ENCODE data around the gene AKT3. TPM values are rescaled to one million over a fixed set of nuclear protein-coding genes. Genes with fewer than 3 reads are reported as not detected.

The AKT3 gene
- total RNA-seq, 1 donor from 2014 or later: 20.6 TPM

- Histone ChIP-seq H3K4me3 (no peak overlapping the region), H3K27ac (replicated peaks) (no peak overlapping the region), H3K36me3 (no peaks in the 10 kb centered on the region), H3K4me1 (peaks cover 27% of the 10 kb centered on the region), H3K27me3 (ENCODE audit: low read depth) (no peaks in the 10 kb centered on the region), H3K9me3 (replicated peaks) (no peaks in the 10 kb centered on the region)
- DNase-seq: no peak
- no peak for TF ChIP-seq CTCF (IDR thresholded peaks at IDR 0.05; ENCODE audit: borderline replicate concordance)
- intact Hi-C loops (cut with micrococcal nuclease): no loop called here
These were observed 86.2 kb downstream of the AKT3 start for GRCh38 chr1:243763806-243764205.

- intact Hi-C loops (cut with micrococcal nuclease): no loop called here
These were observed 91.4 kb downstream of the AKT3 start for GRCh38 chr1:243758647-243759046.

GRCh38 chr1:243756529-243756928, 93.5 kb downstream of the AKT3 start:
- no peak for TF ChIP-seq CTCF (IDR thresholded peaks at IDR 0.05; ENCODE audit: borderline replicate concordance)
- Histone ChIP-seq H3K9me3 (replicated peaks) (no peaks in the 10 kb centered on the region), H3K27ac (replicated peaks) (no peak overlapping the region), H3K27me3 (ENCODE audit: low read depth) (no peaks in the 10 kb centered on the region), H3K4me1 (peaks cover 18% of the 10 kb centered on the region), H3K4me3 (no peak overlapping the region), H3K36me3 (no peaks in the 10 kb centered on the region)
- intact Hi-C loops (cut with micrococcal nuclease): no loop called here
- no peak for DNase-seq

More at GRCh38 chr1:243758647-243759046, 91.4 kb downstream of the AKT3 start:
- Histone ChIP-seq H3K27ac (replicated peaks) (no peak overlapping the region), H3K4me1 (peaks cover 24% of the 10 kb centered on the region), H3K27me3 (ENCODE audit: low read depth) (no peaks in the 10 kb centered on the region), H3K9me3 (replicated peaks) (no peaks in the 10 kb centered on the region), H3K4me3 (no peak overlapping the region), H3K36me3 (no peaks in the 10 kb centered on the region)
- TF ChIP-seq CTCF (IDR thresholded peaks at IDR 0.05; ENCODE audit: borderline replicate concordance): no peak
- no peak for DNase-seq

- Histone ChIP-seq H3K9me3 (replicated peaks) (no peaks in the 10 kb centered on the region), H3K4me1 (peaks cover 14% of the 10 kb centered on the region), H3K27ac (replicated peaks) (no peak overlapping the region), H3K36me3 (no peaks in the 10 kb centered on the region), H3K4me3 (no peak overlapping the region), H3K27me3 (ENCODE audit: low read depth) (no peaks in the 10 kb centered on the region)
- no peak for TF ChIP-seq CTCF (IDR thresholded peaks at IDR 0.05; ENCODE audit: borderline replicate concordance)
- DNase-seq: no peak
- intact Hi-C loops (cut with micrococcal nuclease): no loop called here
These were observed 95.7 kb downstream of the AKT3 start for GRCh38 chr1:243754348-243754747.

- H3K27ac ChIP-seq (replicated peaks): no peak overlapping the region
- H3K27me3 ChIP-seq (ENCODE audit: low read depth): no peaks in the 10 kb centered on the region
- no peak overlapping the region for H3K4me3 ChIP-seq
- no peak for DNase-seq
- peaks cover 20% of the 10 kb centered on the region for H3K4me1 ChIP-seq
- H3K36me3 ChIP-seq: no peaks in the 10 kb centered on the region
- no peaks in the 10 kb centered on the region for H3K9me3 ChIP-seq (replicated peaks)
- intact Hi-C loops (cut with micrococcal nuclease): no loop called here
- TF ChIP-seq CTCF (IDR thresholded peaks at IDR 0.05; ENCODE audit: borderline replicate concordance): no peak
These were observed 98.5 kb downstream of the AKT3 start for GRCh38 chr1:243751506-243751905.
